K562 (cell line): ENCODE results near the gene DIP2C. TPM values are rescaled to one million over a fixed set of nuclear protein-coding genes. Genes with fewer than 3 reads are reported as not detected.

ENCODE experiments used
- SUPT5H ChIP-seq: fragments of 450-650 bp; IDR thresholded peaks from 2 replicates; pipeline ENCODE4 v1.6.1; 2016
- ZNF445 ChIP-seq: fragments of 250-450 bp; sonication (Bioruptor Pico); IDR thresholded peaks from 2 replicates; pipeline ENCODE4 v1.4.0; 2020; ENCODE audit warnings: low read depth, mild to moderate bottlenecking, moderate library complexity
- polyA plus RNA-seq, 8 experiments: library from polyadenylated mRNA; depleted of rRNA in 4 of 8; stranded (reverse) in 5 of 8; unstranded in 3 of 8; fragments of >200 nt; fragmentation: Nextera tagmentation in 2 of 8; fragmentation: Illumina TruSeq in 1 of 8; extraction: Ambion mirVana in 2 of 8; extraction: Trizol in 1 of 8; gene quantifications; 2 replicates each; pipeline versions ENCODE4 v1.2.1 to v1.2.3, GENCODE V29; 2011 to 2014; ENCODE audit warnings: inconsistent platforms in 1 of 8, missing spikeins in 1 of 8
- total RNA-seq, 7 experiments: library from RNA; depleted of rRNA in 6 of 7; stranded (reverse); fragments of >200 nt in 6 of 7; fragmentation: Illumina TruSeq in 2 of 7; extraction: Trizol in 2 of 7; gene quantifications; 2 replicates each; pipeline versions ENCODE4 v1.2.1 to v1.2.3, GENCODE V29; 2011 to 2021; ENCODE audit warnings: low replicate concordance in 1 of 7
- TF ChIP-seq, protein P1 (sequence below), 2 experiments: fragments of 450-650 bp; formaldehyde crosslinking in 1 of 2; IDR thresholded peaks; 2 replicates each; pipeline versions ENCODE4 v1.4.0 to v1.6.1; 2014 to 2020; ENCODE audit warnings: mild to moderate bottlenecking in 2 of 2, borderline replicate concordance in 1 of 2, low read depth in 1 of 2

Gene DIP2C
- total and polyA plus RNA-seq, 9 of the 15 experiments (the other 6 are each of a cell fraction or from before 2014, with no cell fraction given): 0.01 TPM; not detected in 8

DNA sequence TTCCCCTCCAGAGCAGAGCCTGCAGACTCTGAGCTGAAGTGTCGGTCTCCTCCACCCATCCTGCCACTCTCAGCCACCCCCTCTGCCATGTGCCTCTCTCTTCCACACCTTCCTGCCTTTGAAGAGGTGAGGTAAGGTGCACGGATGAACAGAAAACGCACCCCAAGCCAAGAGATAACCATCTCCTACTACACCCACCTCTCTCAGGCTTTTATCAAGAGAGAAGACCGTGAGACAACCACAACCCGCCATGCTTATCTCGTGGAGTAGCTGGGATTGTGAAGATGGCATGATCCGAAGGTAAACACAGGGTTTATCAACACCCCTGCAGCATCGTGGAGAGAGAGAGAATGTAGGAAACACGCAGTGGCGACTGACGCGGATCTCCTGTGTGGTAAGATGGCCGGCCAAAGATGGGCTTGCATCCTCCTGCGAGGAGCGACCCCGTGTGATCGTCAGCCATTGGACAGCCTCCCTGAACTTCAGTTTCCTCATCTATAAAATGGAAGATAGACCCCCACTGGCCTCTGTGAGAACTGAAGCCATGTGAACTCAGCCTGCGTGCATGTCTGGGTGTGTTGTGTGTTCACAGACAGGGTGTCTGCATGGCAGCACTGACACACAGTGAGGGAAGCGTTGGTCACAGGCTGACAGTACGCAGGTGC is 219.0 kb downstream of the DIP2C start (continued):
- TF ChIP-seq, protein P1, sequence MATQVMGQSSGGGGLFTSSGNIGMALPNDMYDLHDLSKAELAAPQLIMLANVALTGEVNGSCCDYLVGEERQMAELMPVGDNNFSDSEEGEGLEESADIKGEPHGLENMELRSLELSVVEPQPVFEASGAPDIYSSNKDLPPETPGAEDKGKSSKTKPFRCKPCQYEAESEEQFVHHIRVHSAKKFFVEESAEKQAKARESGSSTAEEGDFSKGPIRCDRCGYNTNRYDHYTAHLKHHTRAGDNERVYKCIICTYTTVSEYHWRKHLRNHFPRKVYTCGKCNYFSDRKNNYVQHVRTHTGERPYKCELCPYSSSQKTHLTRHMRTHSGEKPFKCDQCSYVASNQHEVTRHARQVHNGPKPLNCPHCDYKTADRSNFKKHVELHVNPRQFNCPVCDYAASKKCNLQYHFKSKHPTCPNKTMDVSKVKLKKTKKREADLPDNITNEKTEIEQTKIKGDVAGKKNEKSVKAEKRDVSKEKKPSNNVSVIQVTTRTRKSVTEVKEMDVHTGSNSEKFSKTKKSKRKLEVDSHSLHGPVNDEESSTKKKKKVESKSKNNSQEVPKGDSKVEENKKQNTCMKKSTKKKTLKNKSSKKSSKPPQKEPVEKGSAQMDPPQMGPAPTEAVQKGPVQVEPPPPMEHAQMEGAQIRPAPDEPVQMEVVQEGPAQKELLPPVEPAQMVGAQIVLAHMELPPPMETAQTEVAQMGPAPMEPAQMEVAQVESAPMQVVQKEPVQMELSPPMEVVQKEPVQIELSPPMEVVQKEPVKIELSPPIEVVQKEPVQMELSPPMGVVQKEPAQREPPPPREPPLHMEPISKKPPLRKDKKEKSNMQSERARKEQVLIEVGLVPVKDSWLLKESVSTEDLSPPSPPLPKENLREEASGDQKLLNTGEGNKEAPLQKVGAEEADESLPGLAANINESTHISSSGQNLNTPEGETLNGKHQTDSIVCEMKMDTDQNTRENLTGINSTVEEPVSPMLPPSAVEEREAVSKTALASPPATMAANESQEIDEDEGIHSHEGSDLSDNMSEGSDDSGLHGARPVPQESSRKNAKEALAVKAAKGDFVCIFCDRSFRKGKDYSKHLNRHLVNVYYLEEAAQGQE (IDR thresholded peaks at IDR 0.05; ENCODE audit: borderline replicate concordance): no peak
- TF ChIP-seq, protein P1 (CRISPR knock-in tag; IDR thresholded peaks at IDR 0.05; ENCODE audit: low read depth): no peak
- no peak for TF ChIP-seq SUPT5H
- no peak for TF ChIP-seq ZNF445
- TF ChIP-seq, all 486 proteins: peak for 1
